DOHH2 (cell line): ENCODE results near the gene C1orf226.

Experiments
- EZH2phosphoT487 ChIP-seq: fragments of 200-600 bp; sonication (generic); IDR thresholded peaks from 2 replicates; pipeline ENCODE4 v1.6.1; 2017; ENCODE audit warnings: borderline replicate concordance, mild to moderate bottlenecking, antibody characterized with exemption, low read length, moderate library complexity, mixed read lengths
- TF ChIP-seq, protein P1 (sequence below): fragments of 200-600 bp; sonication (generic); IDR thresholded peaks from one replicate; pipeline ENCODE4 v1.5.1; 2014; ENCODE audit warnings: antibody characterized with exemption, mild to moderate bottlenecking, low read depth, low read length; ENCODE audit not compliant: poor library complexity, severe bottlenecking

DNA sequence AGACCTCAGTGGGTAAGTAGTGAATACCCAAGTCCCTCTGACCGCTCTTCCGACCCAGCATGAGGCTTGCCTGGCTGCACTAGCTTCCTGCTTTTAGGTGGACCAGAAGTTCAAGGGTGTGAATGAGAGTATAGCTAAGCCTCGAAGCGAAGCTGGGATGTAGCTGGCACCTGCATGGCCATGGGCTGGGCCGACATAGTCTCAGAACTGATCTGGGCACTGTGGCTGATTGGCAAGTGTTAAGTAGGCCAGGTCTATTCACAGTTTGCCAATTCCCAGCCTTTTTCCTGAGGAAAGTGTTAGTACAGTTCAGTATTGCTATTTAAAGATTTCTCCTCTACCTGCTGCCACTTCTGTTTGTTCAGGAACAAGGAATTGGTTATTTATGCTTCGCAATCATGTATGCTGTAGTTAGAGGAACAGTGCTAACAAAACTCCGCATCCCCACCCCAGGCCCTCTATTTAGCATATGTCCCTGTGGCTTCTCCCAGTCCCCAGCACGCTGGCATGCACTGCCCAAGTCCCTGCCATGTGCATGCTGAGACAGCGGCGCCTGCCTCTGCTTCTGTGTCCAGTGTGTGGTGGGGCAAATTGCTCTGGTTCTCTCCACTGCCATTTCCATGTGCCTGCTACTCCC, 21.2 kb upstream of the C1orf226 start:
- TF ChIP-seq, protein P1, sequence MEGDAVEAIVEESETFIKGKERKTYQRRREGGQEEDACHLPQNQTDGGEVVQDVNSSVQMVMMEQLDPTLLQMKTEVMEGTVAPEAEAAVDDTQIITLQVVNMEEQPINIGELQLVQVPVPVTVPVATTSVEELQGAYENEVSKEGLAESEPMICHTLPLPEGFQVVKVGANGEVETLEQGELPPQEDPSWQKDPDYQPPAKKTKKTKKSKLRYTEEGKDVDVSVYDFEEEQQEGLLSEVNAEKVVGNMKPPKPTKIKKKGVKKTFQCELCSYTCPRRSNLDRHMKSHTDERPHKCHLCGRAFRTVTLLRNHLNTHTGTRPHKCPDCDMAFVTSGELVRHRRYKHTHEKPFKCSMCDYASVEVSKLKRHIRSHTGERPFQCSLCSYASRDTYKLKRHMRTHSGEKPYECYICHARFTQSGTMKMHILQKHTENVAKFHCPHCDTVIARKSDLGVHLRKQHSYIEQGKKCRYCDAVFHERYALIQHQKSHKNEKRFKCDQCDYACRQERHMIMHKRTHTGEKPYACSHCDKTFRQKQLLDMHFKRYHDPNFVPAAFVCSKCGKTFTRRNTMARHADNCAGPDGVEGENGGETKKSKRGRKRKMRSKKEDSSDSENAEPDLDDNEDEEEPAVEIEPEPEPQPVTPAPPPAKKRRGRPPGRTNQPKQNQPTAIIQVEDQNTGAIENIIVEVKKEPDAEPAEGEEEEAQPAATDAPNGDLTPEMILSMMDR: no peak
- no peak for TF ChIP-seq EZH2phosphoT487
